ENCODE results near the gene RGS14. TPM values are rescaled to one million over a fixed set of nuclear protein-coding genes. Genes with fewer than 3 reads are reported as not detected.
"Not testable (repeated sequence)": the region's sequence is repeated elsewhere in the genome, so short reads cannot be mapped to it uniquely, and the experiment has no call there.

The RGS14 gene
- total RNA-seq, 3 donors from 2014 or later = 43.7 to 62.3 (median 46.2) TPM

DNA sequence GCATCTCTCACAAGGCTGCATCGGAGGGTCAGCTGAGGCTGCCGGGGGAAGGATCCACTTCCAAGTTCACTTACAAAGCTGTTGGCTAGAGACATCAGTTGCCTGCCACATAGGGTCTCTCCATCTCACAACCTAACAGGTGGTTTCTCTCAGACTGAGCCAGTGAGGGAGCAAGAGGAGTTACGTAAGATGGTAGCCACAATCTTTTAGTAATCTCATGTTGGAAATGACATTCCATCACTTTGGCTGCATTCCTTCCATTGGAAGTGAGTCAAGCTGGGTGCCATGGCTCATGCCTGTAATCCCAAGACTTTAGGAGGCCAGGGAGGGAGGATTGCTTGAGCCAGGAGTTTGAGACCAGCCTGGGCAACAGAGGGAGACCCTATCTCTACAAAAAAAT lies 61.3 kb downstream of the RGS14 start:
- no peaks in the 10 kb centered on the region for H3K9me3 Mint-ChIP-seq
- H3K4me3 Mint-ChIP-seq = no peak overlapping the region
- no peak for ATAC-seq
- no peaks in the 10 kb centered on the region for H3K27me3 Mint-ChIP-seq (ENCODE audit: low read depth)
- no peak for DNase-seq
- H3K36me3 Mint-ChIP-seq (ENCODE audit: insufficient read depth) = no peaks in the 10 kb centered on the region
- H3K4me1 Mint-ChIP-seq (ENCODE audit: low read depth) = peaks cover 13% of the 10 kb centered on the region

DNA sequence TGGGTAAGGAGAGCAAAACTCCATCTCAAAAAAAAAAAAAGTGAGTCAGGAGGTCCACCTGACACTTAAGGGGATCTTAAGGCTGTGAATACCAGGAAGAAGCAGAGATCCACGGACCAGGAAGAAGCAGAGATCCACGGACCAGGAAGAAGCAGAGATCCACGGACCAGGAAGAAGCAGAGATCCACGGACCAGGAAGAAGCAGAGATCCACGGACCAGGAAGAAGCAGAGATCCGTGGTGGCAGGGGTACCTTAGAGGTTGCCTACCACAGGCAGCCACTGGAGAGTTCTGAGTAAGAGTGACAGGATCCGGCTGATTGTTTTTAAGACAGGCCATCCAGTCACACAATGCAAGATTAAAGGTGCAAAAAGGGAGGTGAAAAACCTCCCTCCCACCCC lies 62.7 kb downstream of the RGS14 start:
- not testable (repeated sequence) for H3K27me3 Mint-ChIP-seq (ENCODE audit: low read depth); H3K9me3 Mint-ChIP-seq; H3K4me3 Mint-ChIP-seq; DNase-seq; ATAC-seq; H3K36me3 Mint-ChIP-seq (ENCODE audit: insufficient read depth)
- peaks cover 14% of the 10 kb centered on the region for H3K4me1 Mint-ChIP-seq (ENCODE audit: low read depth)

GRCh38 chr5:177421062-177421798 lies 63.5 kb downstream of the RGS14 start:
- Mint-ChIP-seq H3K36me3 (ENCODE audit: insufficient read depth) (no peaks in the 10 kb centered on the region), H3K4me1 (ENCODE audit: low read depth) (peaks cover 18% of the 10 kb centered on the region), H3K27me3 (ENCODE audit: low read depth) (no peaks in the 10 kb centered on the region), H3K4me3 (no peak overlapping the region), H3K9me3 (no peaks in the 10 kb centered on the region)
- ATAC-seq = no peak
- no peak for DNase-seq

Other genes starting within 250 kb of the RGS14 start
- 10 to 100 TPM; 59.3 to 71.6 (median 67.6) TPM for gene NSD1, start 224.2 kb upstream of the RGS14 start, total RNA-seq
- gene RAB24, start 54.2 kb upstream of the RGS14 start, total RNA-seq = 10 to 100 TPM; 26.3 to 29.8 (median 27.5) TPM
- gene PRELID1, start 54.1 kb upstream of the RGS14 start, total RNA-seq = 100 to 1,000 TPM; 293 to 372 (median 302) TPM
- gene MXD3, start 46.0 kb upstream of the RGS14 start, total RNA-seq = 1 to 10 TPM; 3.7 to 5.1 (median 4.3) TPM
- 100 to 1,000 TPM; 120 to 129 (median 127) TPM for gene LMAN2, start 6.3 kb upstream of the RGS14 start, total RNA-seq
- not detected for gene SLC34A1, start 26.5 kb downstream of the RGS14 start, total RNA-seq
- not detected for gene PFN3, start 42.7 kb downstream of the RGS14 start, total RNA-seq
- gene F12, start 51.6 kb downstream of the RGS14 start, total RNA-seq = 1 to 10 TPM; 1.7 to 5.7 (median 3.1) TPM
- 100 to 1,000 TPM; 140 to 163 (median 158) TPM for gene GRK6, start 68.8 kb downstream of the RGS14 start, total RNA-seq
- gene PRR7, start 88.9 kb downstream of the RGS14 start, total RNA-seq = 10 to 100 TPM; 11.7 to 19.8 (median 14.2) TPM
- 10 to 100 TPM; 16.6 to 48.5 (median 21.6) TPM for gene DBN1, start 115.7 kb downstream of the RGS14 start, total RNA-seq
- 10 to 100 TPM; 18.0 to 22.1 (median 19.0) TPM for gene PDLIM7, start 139.7 kb downstream of the RGS14 start, total RNA-seq
- gene DOK3, start 151.9 kb downstream of the RGS14 start, total RNA-seq = 1 to 10 TPM; 8.2 to 9.2 (median 8.7) TPM
- 100 to 1,000 TPM; 203 to 220 (median 207) TPM for gene DDX41, start 159.0 kb downstream of the RGS14 start, total RNA-seq
- 10 to 100 TPM; 54.7 to 63.7 (median 62.1) TPM for gene FAM193B, start 196.6 kb downstream of the RGS14 start, total RNA-seq
- gene TMED9, start 234.3 kb downstream of the RGS14 start, total RNA-seq = 100 to 1,000 TPM; 178 to 208 (median 199) TPM
- gene B4GALT7, start 242.2 kb downstream of the RGS14 start, total RNA-seq = 10 to 100 TPM; 35.5 to 40.5 (median 37.0) TPM